H1 (cell line): ENCODE measurements around the gene SMYD3. TPM values are rescaled to one million over a fixed set of nuclear protein-coding genes. Genes with fewer than 3 reads are reported as not detected.

Experiments used
- CTCF ChIA-PET: fragments of 300-600 bp; sonication (Branson Sonifier 250); formaldehyde crosslinking; loops from one replicate; lab custom pipeline; 2021; ENCODE audit not compliant: partially characterized antibody; lab: Charles Lee
- POLR2A ChIA-PET: fragments of 300-600 bp; sonication (Branson Sonifier 250); formaldehyde crosslinking; loops from one replicate; lab custom pipeline; 2021; ENCODE audit warnings: inconsistent platforms; ENCODE audit not compliant: partially characterized antibody; lab: Charles Lee
- DNase-seq, 2 experiments: peaks; one replicate each; pipeline versions ENCODE4 v3.0.0 to v3.0.0-alpha.2; 2010 to 2022; ENCODE audit warnings: low spot score in 2 of 2, low read depth in 1 of 2, mixed read lengths in 1 of 2
- FAIRE-seq: peaks from 2 replicates; lab custom pipeline; 2011; peaks lifted over from hg19 to GRCh38; lab: Jason Lieb, UNC
- H2AFZ ChIP-seq: 2 replicates; pipeline ENCODE4 v1.8.1; 2012; ENCODE audit warnings: low read length, inconsistent platforms
- H2AK5ac ChIP-seq: 2 replicates; pipeline ENCODE4 v1.6.1; 2013; ENCODE audit warnings: low read depth, low read length
- H2BK120ac ChIP-seq: replicated peaks from 2 replicates; pipeline ENCODE3; 2013; ENCODE audit warnings: low read depth, low read length, inconsistent platforms
- H2BK12ac ChIP-seq: 2 replicates; pipeline ENCODE4 v1.6.1; 2013; ENCODE audit warnings: low read depth, low read length
- H2BK15ac ChIP-seq: 2 replicates; pipeline ENCODE4 v1.6.1; 2013; ENCODE audit warnings: low read length
- H2BK20ac ChIP-seq: 2 replicates; pipeline ENCODE4 v1.6.1; 2013; ENCODE audit warnings: low read length
- H2BK5ac ChIP-seq: 2 replicates; pipeline ENCODE4 v1.6.1; 2013; ENCODE audit warnings: low read depth, low read length
- H3K14ac ChIP-seq: 2 replicates; pipeline ENCODE4 v1.6.1; 2013; ENCODE audit warnings: inconsistent platforms; ENCODE audit not compliant: insufficient read length
- H3K18ac ChIP-seq: 2 replicates; pipeline ENCODE4 v1.6.1; 2013; ENCODE audit warnings: low read length; ENCODE audit errors: extremely low read depth
- H3K23ac ChIP-seq: 2 replicates; pipeline ENCODE4 v1.6.1; 2013; ENCODE audit warnings: inconsistent platforms; ENCODE audit not compliant: insufficient read length
- H3K23me2 ChIP-seq: 2 replicates; pipeline ENCODE4 v1.6.1; 2013; ENCODE audit warnings: low read depth, low read length
- H3K27ac ChIP-seq: 2 replicates; pipeline ENCODE4 v1.6.1; 2011; ENCODE audit warnings: low read depth, low read length, inconsistent platforms
- H3K27me3 ChIP-seq, 4 experiments: replicated peaks in 1 of 4; 1 replicate in 1 of 4; 2 replicates in 3 of 4; pipeline versions ENCODE4 v1.6.1 to v1.8.1; 2011 to 2013; ENCODE audit warnings: low read length in 3 of 4, mild to moderate bottlenecking in 3 of 4, inconsistent platforms in 2 of 4, mixed read lengths in 2 of 4, moderate library complexity in 1 of 4; ENCODE audit not compliant: control insufficient read depth in 3 of 4, insufficient read depth in 3 of 4; ENCODE audit errors: extremely low read depth in 1 of 4
- H3K36me3 ChIP-seq, 4 experiments: 2 replicates each; pipeline versions ENCODE4 v1.6.1 to v1.8.1; 2011 to 2013; ENCODE audit warnings: mild to moderate bottlenecking in 4 of 4, low read length in 3 of 4, moderate library complexity in 2 of 4, control low read depth in 1 of 4, inconsistent platforms in 1 of 4; ENCODE audit not compliant: insufficient read depth in 4 of 4, control insufficient read depth in 2 of 4
- H3K4ac ChIP-seq: replicated peaks from 2 replicates; pipeline ENCODE3; 2013; ENCODE audit warnings: low read length, low read depth, mixed read lengths, inconsistent platforms; ENCODE audit not compliant: insufficient read length
- H3K4me1 ChIP-seq, 4 experiments: replicated peaks in 1 of 4; 1 replicate in 1 of 4; 2 replicates in 3 of 4; pipeline versions ENCODE4 v1.6.1 to v1.8.1; 2011 to 2013; ENCODE audit warnings: low read length in 3 of 4, inconsistent platforms in 2 of 4, mixed read lengths in 1 of 4; ENCODE audit not compliant: insufficient read depth in 4 of 4, control insufficient read depth in 3 of 4
- H3K4me2 ChIP-seq, 2 experiments: 2 replicates each; pipeline versions ENCODE4 v1.6.1 to v1.8.1; 2011 to 2013; ENCODE audit warnings: low read depth in 2 of 2, low read length in 2 of 2, control low read depth in 1 of 2, inconsistent platforms in 1 of 2, mild to moderate bottlenecking in 1 of 2; ENCODE audit not compliant: insufficient read depth in 1 of 2
- H3K4me3 ChIP-seq, 4 experiments: fragments of 200-600, 300-600 bp in 1 of 4; sonication (generic), shearing (Covaris generic), sonication (Bioruptor Twin) in 1 of 4; 2 replicates each; pipeline versions ENCODE4 v1.5.1 to v1.8.1; 2011 to 2016; ENCODE audit warnings: low read length in 4 of 4, low read depth in 3 of 4, control low read depth in 2 of 4, inconsistent platforms in 2 of 4, mild to moderate bottlenecking in 2 of 4, mixed read lengths in 1 of 4, moderate library complexity in 1 of 4; ENCODE audit not compliant: insufficient read depth in 2 of 4; ENCODE audit errors: extremely low read depth in 1 of 4
- H3K56ac ChIP-seq: replicated peaks from 2 replicates; pipeline ENCODE3; 2013; ENCODE audit warnings: low read depth, mild to moderate bottlenecking, mixed read lengths, low read length, inconsistent platforms; ENCODE audit not compliant: insufficient read length
- H3K79me1 ChIP-seq: 2 replicates; pipeline ENCODE4 v1.6.1; 2013; ENCODE audit warnings: low read depth, low read length, control low read depth
- H3K79me2 ChIP-seq, 2 experiments: 2 replicates each; pipeline versions ENCODE4 v1.6.1 to v1.8.1; 2012 to 2013; ENCODE audit warnings: low read length in 2 of 2, mild to moderate bottlenecking in 2 of 2, inconsistent platforms in 1 of 2; ENCODE audit not compliant: insufficient read depth in 2 of 2, control insufficient read depth in 1 of 2
- H3K9ac ChIP-seq, 4 experiments: replicated peaks in 1 of 4; 1 replicate in 1 of 4; 2 replicates in 3 of 4; pipeline versions ENCODE4 v1.6.1 to v1.8.1; 2011 to 2013; ENCODE audit warnings: low read depth in 3 of 4, low read length in 3 of 4, control low read depth in 2 of 4, mild to moderate bottlenecking in 2 of 4, moderate library complexity in 2 of 4, inconsistent platforms in 1 of 4; ENCODE audit errors: extremely low read depth in 1 of 4
- H3K9me3 ChIP-seq, 2 experiments: 2 replicates each; pipeline versions ENCODE4 v1.6.1 to v1.8.1; 2012 to 2013; ENCODE audit warnings: mild to moderate bottlenecking in 2 of 2, moderate library complexity in 2 of 2, control low read depth in 1 of 2, inconsistent platforms in 1 of 2, low read depth in 1 of 2, low read length in 1 of 2, mixed read lengths in 1 of 2; ENCODE audit not compliant: insufficient read depth in 2 of 2
- H4K20me1 ChIP-seq, 2 experiments: replicated peaks in 1 of 2; 2 replicates each; pipeline versions ENCODE3 to v1.8.1; 2011 to 2013; ENCODE audit warnings: inconsistent platforms in 2 of 2, low read length in 2 of 2, mild to moderate bottlenecking in 1 of 2; ENCODE audit not compliant: insufficient read depth in 2 of 2, control insufficient read depth in 1 of 2
- H4K5ac ChIP-seq: 2 replicates; pipeline ENCODE4 v1.6.1; 2013; ENCODE audit warnings: low read length, low read depth, mixed read lengths, inconsistent platforms; ENCODE audit not compliant: insufficient read length
- H4K8ac ChIP-seq: 2 replicates; pipeline ENCODE4 v1.8.0; 2013; ENCODE audit warnings: mild to moderate bottlenecking, moderate library complexity, low read length, inconsistent platforms; ENCODE audit not compliant: insufficient read depth; ENCODE audit errors: extremely low read depth
- H4K91ac ChIP-seq: replicated peaks from 2 replicates; pipeline ENCODE3; 2013; ENCODE audit warnings: low read length, mixed read lengths, inconsistent platforms; ENCODE audit not compliant: insufficient read length
- CHD2 ChIP-seq: IDR thresholded peaks from 2 replicates; pipeline ENCODE4 v1.6.1; 2012; ENCODE audit warnings: low read length, improper control_type of control experiment
- CTBP2 ChIP-seq: IDR thresholded peaks from 2 replicates; pipeline ENCODE4 v1.7.0; 2011; ENCODE audit warnings: borderline replicate concordance, mild to moderate bottlenecking, moderate library complexity, mixed read lengths, low read length; ENCODE audit not compliant: insufficient read depth, insufficient read length
- KDM1A ChIP-seq: fragments of 200-600, 300-600 bp; sonication (generic); IDR thresholded peaks from 2 replicates; pipeline ENCODE4 v1.7.1; 2016; ENCODE audit warnings: mild to moderate bottlenecking, low read length, borderline replicate concordance
- NANOG ChIP-seq: IDR thresholded peaks from 2 replicates; pipeline ENCODE4 v1.6.1; 2011; ENCODE audit warnings: low read length, low read depth, mild to moderate bottlenecking, inconsistent platforms; ENCODE audit not compliant: insufficient read depth, poor library complexity, severe bottlenecking
- PHF8 ChIP-seq: fragments of 200-600 bp; sonication (generic); conservative IDR thresholded peaks from 2 replicates; pipeline ENCODE4 v1.7.1; 2012; ENCODE audit warnings: low read depth, mild to moderate bottlenecking, inconsistent platforms, low read length, moderate library complexity
- RXRA ChIP-seq: IDR thresholded peaks from 2 replicates; pipeline ENCODE4 v1.6.1; 2011; ENCODE audit warnings: low read depth, mild to moderate bottlenecking, low read length, moderate library complexity; ENCODE audit not compliant: insufficient read depth
- SUZ12 ChIP-seq: fragments of 200-600 bp; sonication (generic); IDR thresholded peaks from 2 replicates; pipeline ENCODE4 v1.6.1; 2012; ENCODE audit warnings: mild to moderate bottlenecking, inconsistent platforms, low read length, moderate library complexity, mixed read lengths
- TCF12 ChIP-seq: IDR thresholded peaks from 2 replicates; pipeline ENCODE4 v1.6.1; 2011; ENCODE audit warnings: low read depth, mild to moderate bottlenecking, low read length
- TEAD4 ChIP-seq: IDR thresholded peaks from 2 replicates; pipeline ENCODE4 v1.6.1; 2012; ENCODE audit warnings: low read depth, low read length, inconsistent platforms, mixed read lengths
- WGBS, 2 experiments: shearing (Covaris generic) in 1 of 2; methylation state at CpG; one replicate each; pipeline versions ENCODE4 v1.1.6 to v1.1.7; 2013 to 2015; ENCODE audit warnings: low lambda C conversion rate in 2 of 2, mixed read lengths in 2 of 2, inconsistent platforms in 1 of 2, low coverage in 1 of 2, missing lambda C conversion rate in 1 of 2; ENCODE audit not compliant: insufficient replicate concordance in 2 of 2, insufficient coverage in 1 of 2, insufficient read length in 1 of 2; ENCODE audit errors: extremely low coverage in 1 of 2, missing lambda C conversion rate in 1 of 2; 5-methylcytosine and 5-hydroxymethylcytosine counted together
- polyA plus RNA-seq, 7 experiments: library from polyadenylated mRNA; depleted of rRNA in 3 of 7; stranded (reverse) in 5 of 7; unstranded in 2 of 7; fragments of >200 nt in 5 of 7; fragments of 200-250 nt in 2 of 7; gene quantifications; 1 replicate in 5 of 7; 2 replicates in 1 of 7; 4 replicates in 1 of 7; pipeline versions ENCODE4 v1.2.1 to v1.2.3, GENCODE V29; 2011 to 2013; ENCODE audit warnings: missing spikeins in 2 of 7, mixed read lengths in 2 of 7
- total RNA-seq: library from RNA; stranded (reverse); fragmentation: NEBNext Ultra II Directional; extraction: Animal tissue kit (Norgen Biotek cat#: 25700); gene quantifications from 2 replicates; pipeline ENCODE4 v1.2.1, GENCODE V29; 2021

SMYD3 gene
- total and polyA plus RNA-seq, 2 of the 8 experiments (the other 6 are each of a cell fraction or from before 2014, with no cell fraction given): 17.3 to 25.4 TPM

GRCh38 chr1:245983294-245983967 lies 523.6 kb downstream of the SMYD3 start:
- no peaks in the 10 kb centered on the region for H4K20me1 ChIP-seq
- no peak overlapping the region for H3K4me2 ChIP-seq
- ChIA-PET CTCF (interaction anchor here (0.8 kb wide), 1 partner anchor 114 kb away, joined by 3 read pairs; no protein-coding TSS in a partner anchor), POLR2A (no interaction called here)
- WGBS, 2 experiments: 91% methylated on average over 7 of the region's 7 CpGs; no CpG with 5 or more reads in 1 of the 2 experiments
- DNase-seq (no peak), FAIRE-seq (no peak)
- H3K56ac ChIP-seq: no peak overlapping the region
- no peaks in the 10 kb centered on the region for H3K79me2 ChIP-seq
- H2BK15ac ChIP-seq: no peak overlapping the region
- H4K5ac ChIP-seq: no peak overlapping the region
- H2BK5ac ChIP-seq: no peak overlapping the region
- no peak overlapping the region for H2BK12ac ChIP-seq
- no peak overlapping the region for H2BK120ac ChIP-seq
- H3K79me1 ChIP-seq: no peaks in the 10 kb centered on the region
- H3K23ac ChIP-seq: no peak overlapping the region
- no peak overlapping the region for H3K9ac ChIP-seq
- H4K8ac ChIP-seq: no peak overlapping the region
- no peak overlapping the region for H2AFZ ChIP-seq
- H3K4me3 ChIP-seq: no peak overlapping the region
- H3K18ac ChIP-seq: no peak overlapping the region
- H2BK20ac ChIP-seq: no peak overlapping the region
- TF ChIP-seq SUZ12 (no peak), TEAD4 (no peak), KDM1A (no peak), RXRA (no peak), TCF12 (no peak), CHD2 (no peak), PHF8 (no peak), CTBP2 (no peak), NANOG (no peak)
- TF ChIP-seq, all 59 proteins: peak for 0
- H2AK5ac ChIP-seq: no peak overlapping the region
- no peaks in the 10 kb centered on the region; the same call in none of the 2 replicates for H3K23me2 ChIP-seq
- no peaks in the 10 kb centered on the region for H3K4me1 ChIP-seq
- H4K91ac ChIP-seq: no peak overlapping the region
- no peak overlapping the region for H3K27ac ChIP-seq
- H3K36me3 ChIP-seq: no peaks in the 10 kb centered on the region
- H3K9me3 ChIP-seq: no peaks in the 10 kb centered on the region
- H3K27me3 ChIP-seq: no peaks in the 10 kb centered on the region
- no peak overlapping the region for H3K4ac ChIP-seq
- no peak overlapping the region for H3K14ac ChIP-seq
